ENCODE data around the gene RAD52. TPM values are rescaled to one million over a fixed set of nuclear protein-coding genes. Genes with fewer than 3 reads are reported as not detected.

The RAD52 gene
- polyA plus RNA-seq, 1 experiment, result 15.3 TPM

- H3K27me3 ChIP-seq (ENCODE audit: control insufficient read depth, insufficient read depth, low read length), result no peaks in the 10 kb centered on the region
- peaks cover 13% of the 10 kb centered on the region for H3K36me3 ChIP-seq (ENCODE audit: control insufficient read depth, insufficient read depth, low read length)
- no peak for DNase-seq (ENCODE audit: low read depth)
- TF ChIP-seq CTCF (IDR thresholded peaks at IDR 0.05; ENCODE audit: insufficient read depth, low read depth, low read length), result no peak
- no peak overlapping the region for H3K4me3 ChIP-seq (ENCODE audit: low read depth, low read length)
- CTCF ChIA-PET, result no interaction called here
- POLR2A ChIA-PET, result no interaction called here
Observed at GRCh38 chr12:931591-931990, 17.9 kb downstream of the RAD52 start.

GRCh38 chr12:931060-931459, 18.4 kb downstream of the RAD52 start:
- ChIA-PET POLR2A (no interaction called here), CTCF (no interaction called here)
- no peak for TF ChIP-seq CTCF (IDR thresholded peaks at IDR 0.05; ENCODE audit: insufficient read depth, low read depth, low read length)
- Histone ChIP-seq H3K4me3 (ENCODE audit: low read depth, low read length) (no peak overlapping the region), H3K27me3 (ENCODE audit: control insufficient read depth, insufficient read depth, low read length) (no peaks in the 10 kb centered on the region), H3K36me3 (ENCODE audit: control insufficient read depth, insufficient read depth, low read length) (peaks cover 13% of the 10 kb centered on the region)
- no peak for DNase-seq (ENCODE audit: low read depth)

GRCh38 chr12:926641-927040, 22.9 kb downstream of the RAD52 start:
- Histone ChIP-seq H3K36me3 (ENCODE audit: control insufficient read depth, insufficient read depth, low read length) (peaks cover 15% of the 10 kb centered on the region), H3K27me3 (ENCODE audit: control insufficient read depth, insufficient read depth, low read length) (no peaks in the 10 kb centered on the region), H3K4me3 (ENCODE audit: low read depth, low read length) (no peak overlapping the region)
- ChIA-PET POLR2A (no interaction called here), CTCF (no interaction called here)
- DNase-seq (ENCODE audit: low read depth), result no peak
- TF ChIP-seq CTCF (IDR thresholded peaks at IDR 0.05; ENCODE audit: insufficient read depth, low read depth, low read length), result no peak

GRCh38 chr12:922285-922684, 27.2 kb downstream of the RAD52 start:
- no peak for DNase-seq (ENCODE audit: low read depth)
- no peak for TF ChIP-seq CTCF (IDR thresholded peaks at IDR 0.05; ENCODE audit: insufficient read depth, low read depth, low read length)
- CTCF ChIA-PET, result no interaction called here

GRCh38 chr12:920676-921075, 28.8 kb downstream of the RAD52 start:
- Histone ChIP-seq H3K4me3 (ENCODE audit: low read depth, low read length) (no peak overlapping the region), H3K36me3 (ENCODE audit: control insufficient read depth, insufficient read depth, low read length) (peaks cover 11% of the 10 kb centered on the region), H3K27me3 (ENCODE audit: control insufficient read depth, insufficient read depth, low read length) (no peaks in the 10 kb centered on the region)
- CTCF ChIA-PET, result no interaction called here
- TF ChIP-seq CTCF (IDR thresholded peaks at IDR 0.05; ENCODE audit: insufficient read depth, low read depth, low read length), result no peak
- POLR2A ChIA-PET, result no interaction called here
- DNase-seq (ENCODE audit: low read depth), result no peak

More at GRCh38 chr12:922285-922684, 27.2 kb downstream of the RAD52 start:
- Histone ChIP-seq H3K4me3 (ENCODE audit: low read depth, low read length) (no peak overlapping the region), H3K27me3 (ENCODE audit: control insufficient read depth, insufficient read depth, low read length) (no peaks in the 10 kb centered on the region), H3K36me3 (ENCODE audit: control insufficient read depth, insufficient read depth, low read length) (peaks cover 5% of the 10 kb centered on the region)
- POLR2A ChIA-PET, result no interaction called here
